Measurements from ENCODE around the gene FAM227B. TPM values are rescaled to one million over a fixed set of nuclear protein-coding genes. Genes with fewer than 3 reads are reported as not detected.

The FAM227B gene
- total RNA-seq, 1 donor from 2014 or later: 25.1 TPM

- Mint-ChIP-seq H3K9me3 (no peaks in the 10 kb centered on the region), H3K36me3 (peaks cover 3% of the 10 kb centered on the region), H3K27ac (no peak overlapping the region), H3K27me3 (ENCODE audit: insufficient read depth, low read depth) (peaks cover 6% of the 10 kb centered on the region), H3K4me1 (peaks cover 16% of the 10 kb centered on the region), H3K4me3 (no peak overlapping the region)
- Histone ChIP-seq H3K9me3 (ENCODE audit: low read depth) (no peaks in the 10 kb centered on the region), H3K79me2 (ENCODE audit: low read depth) (no peaks in the 10 kb centered on the region), H3K4me1 (peaks cover 27% of the 10 kb centered on the region), H3K4me2 (no peak overlapping the region), H3F3A (ENCODE audit: low read depth) (peaks cover 17% of the 10 kb centered on the region), H3K9ac (no peak overlapping the region), H3K36me3 (no peaks in the 10 kb centered on the region), H3K27ac (no peak overlapping the region), H3K4me3 (no peak overlapping the region), H4K20me1 (ENCODE audit: low read depth) (no peaks in the 10 kb centered on the region), H3K27me3 (no peaks in the 10 kb centered on the region), H2AFZ (replicated peaks) (no peak overlapping the region)
- no peak for DNase-seq (ENCODE audit: low spot score)
- TF ChIP-seq EZH2phosphoT487 (IDR thresholded peaks at IDR 0.05) (no peak), CTCF (IDR thresholded peaks at IDR 0.05) (no peak), EZH2 (IDR thresholded peaks at IDR 0.05) (no peak)
These were observed 307.0 kb downstream of the FAM227B start for GRCh38 chr15:49313650-49314049.

GRCh38 chr15:49309889-49310288, 310.7 kb downstream of the FAM227B start:
- H4K20me1 ChIP-seq (ENCODE audit: low read depth): no peaks in the 10 kb centered on the region
- H3K4me1 ChIP-seq: peaks cover 15% of the 10 kb centered on the region
- H3K9ac ChIP-seq: no peak overlapping the region
- no peaks in the 10 kb centered on the region for H3K9me3 ChIP-seq (ENCODE audit: low read depth)
- peaks cover 6% of the 10 kb centered on the region for H3K36me3 Mint-ChIP-seq
- no peak overlapping the region for H3K4me3 Mint-ChIP-seq
- no peaks in the 10 kb centered on the region for H3K27me3 ChIP-seq
- H3K4me1 Mint-ChIP-seq: peaks cover 5% of the 10 kb centered on the region
- H3K36me3 ChIP-seq: no peaks in the 10 kb centered on the region
- H3F3A ChIP-seq (ENCODE audit: low read depth): peaks cover 17% of the 10 kb centered on the region
- no peaks in the 10 kb centered on the region for H3K79me2 ChIP-seq (ENCODE audit: low read depth)
- no peak overlapping the region for H3K27ac ChIP-seq
- H3K27ac Mint-ChIP-seq: no peak overlapping the region
- H3K4me2 ChIP-seq: no peak overlapping the region
- H3K9me3 Mint-ChIP-seq: no peaks in the 10 kb centered on the region
- H2AFZ ChIP-seq (replicated peaks): no peak overlapping the region
- H3K27me3 Mint-ChIP-seq (ENCODE audit: insufficient read depth, low read depth): no peaks in the 10 kb centered on the region
- no peak for DNase-seq (ENCODE audit: low spot score)
- H3K4me3 ChIP-seq: no peak overlapping the region
- TF ChIP-seq EZH2phosphoT487 (IDR thresholded peaks at IDR 0.05): no peak
- no peak for TF ChIP-seq EZH2 (IDR thresholded peaks at IDR 0.05)
- no peak for TF ChIP-seq CTCF (IDR thresholded peaks at IDR 0.05)

- Histone ChIP-seq H3K27me3 (no peaks in the 10 kb centered on the region), H4K20me1 (ENCODE audit: low read depth) (no peaks in the 10 kb centered on the region), H3K9me3 (ENCODE audit: low read depth) (no peaks in the 10 kb centered on the region), H3K27ac (no peak overlapping the region), H3K4me3 (no peak overlapping the region), H3K79me2 (ENCODE audit: low read depth) (no peaks in the 10 kb centered on the region), H2AFZ (replicated peaks) (no peak overlapping the region), H3K36me3 (no peaks in the 10 kb centered on the region), H3K4me2 (no peak overlapping the region), H3K9ac (no peak overlapping the region), H3K4me1 (peaks cover 14% of the 10 kb centered on the region), H3F3A (ENCODE audit: low read depth) (peaks cover 17% of the 10 kb centered on the region)
- Mint-ChIP-seq H3K9me3 (no peaks in the 10 kb centered on the region), H3K27ac (no peak overlapping the region), H3K36me3 (peaks cover 8% of the 10 kb centered on the region), H3K4me1 (no peaks in the 10 kb centered on the region), H3K27me3 (ENCODE audit: insufficient read depth, low read depth) (no peaks in the 10 kb centered on the region), H3K4me3 (no peak overlapping the region)
- TF ChIP-seq CTCF (IDR thresholded peaks at IDR 0.05) (no peak), EZH2 (IDR thresholded peaks at IDR 0.05) (no peak), EZH2phosphoT487 (IDR thresholded peaks at IDR 0.05) (no peak)
- no peak for DNase-seq (ENCODE audit: low spot score)
These were observed 311.9 kb downstream of the FAM227B start for GRCh38 chr15:49308686-49309085.
